Endothelial cell of umbilical vein (primary cell): ENCODE measurements around the gene NRG3.

Experiments used
- EZH2 ChIP-seq: IDR thresholded peaks from 2 replicates; pipeline ENCODE4 v1.6.1; 2012; ENCODE audit warnings: borderline replicate concordance, low read depth, mild to moderate bottlenecking, moderate library complexity, low read length, inconsistent platforms; ENCODE audit not compliant: severe bottlenecking
- FOS ChIP-seq: IDR thresholded peaks from 2 replicates; pipeline ENCODE4 v1.6.1; 2011; ENCODE audit warnings: mild to moderate bottlenecking, low read length, moderate library complexity, borderline replicate concordance; ENCODE audit not compliant: insufficient read depth
- JUN ChIP-seq: IDR thresholded peaks from 2 replicates; pipeline ENCODE4 v1.6.1; 2011; ENCODE audit warnings: borderline replicate concordance, low read depth; ENCODE audit not compliant: insufficient read length, insufficient read depth
- POLR2A ChIP-seq: IDR thresholded peaks from 2 replicates; pipeline ENCODE4 v1.6.1; 2012; ENCODE audit warnings: low read depth, mild to moderate bottlenecking, control low read depth, low read length
- POLR2AphosphoS5 ChIP-seq: IDR thresholded peaks from 2 replicates; pipeline ENCODE4 v1.6.1; 2012; ENCODE audit warnings: low read depth, mild to moderate bottlenecking, control low read depth, low read length, moderate library complexity; ENCODE audit not compliant: insufficient read depth
- TF ChIP-seq, protein P1 (sequence below), 2 donors: IDR thresholded peaks; 1 replicate in 1 of 2; 2 replicates in 1 of 2; pipeline ENCODE4 v1.5.1; 2011; ENCODE audit warnings: low read length in 2 of 2, mild to moderate bottlenecking in 2 of 2, moderate library complexity in 2 of 2, control low read depth in 1 of 2, inconsistent platforms in 1 of 2, low read depth in 1 of 2; ENCODE audit not compliant: insufficient read depth in 1 of 2; ENCODE audit errors: extremely low read depth in 1 of 2
- TF ChIP-seq, protein P2 (sequence below): IDR thresholded peaks from 2 replicates; pipeline ENCODE4 v1.6.1; 2011; ENCODE audit not compliant: insufficient read depth, insufficient read length

DNA sequence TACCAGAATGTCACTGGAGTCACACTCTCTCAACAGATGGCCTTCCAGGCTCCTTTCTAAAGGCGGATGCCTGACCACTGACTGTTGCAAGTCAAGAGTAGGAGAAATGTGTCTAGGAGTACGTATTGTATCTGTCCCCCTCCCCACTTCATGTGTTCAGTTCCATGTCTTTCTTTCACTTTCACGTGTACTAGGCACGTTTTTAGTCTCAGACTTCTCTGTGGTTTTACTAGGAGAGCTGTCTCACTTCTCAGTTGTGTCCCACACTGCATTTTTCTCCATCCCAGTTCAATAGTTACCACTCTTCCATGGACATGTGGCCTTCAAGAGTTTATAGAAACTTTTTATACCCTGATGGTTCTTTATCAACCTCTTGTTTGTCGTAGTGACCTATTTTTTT is 893.0 kb downstream of the NRG3 start:
- no peak for TF ChIP-seq FOS
- TF ChIP-seq, protein P1, sequence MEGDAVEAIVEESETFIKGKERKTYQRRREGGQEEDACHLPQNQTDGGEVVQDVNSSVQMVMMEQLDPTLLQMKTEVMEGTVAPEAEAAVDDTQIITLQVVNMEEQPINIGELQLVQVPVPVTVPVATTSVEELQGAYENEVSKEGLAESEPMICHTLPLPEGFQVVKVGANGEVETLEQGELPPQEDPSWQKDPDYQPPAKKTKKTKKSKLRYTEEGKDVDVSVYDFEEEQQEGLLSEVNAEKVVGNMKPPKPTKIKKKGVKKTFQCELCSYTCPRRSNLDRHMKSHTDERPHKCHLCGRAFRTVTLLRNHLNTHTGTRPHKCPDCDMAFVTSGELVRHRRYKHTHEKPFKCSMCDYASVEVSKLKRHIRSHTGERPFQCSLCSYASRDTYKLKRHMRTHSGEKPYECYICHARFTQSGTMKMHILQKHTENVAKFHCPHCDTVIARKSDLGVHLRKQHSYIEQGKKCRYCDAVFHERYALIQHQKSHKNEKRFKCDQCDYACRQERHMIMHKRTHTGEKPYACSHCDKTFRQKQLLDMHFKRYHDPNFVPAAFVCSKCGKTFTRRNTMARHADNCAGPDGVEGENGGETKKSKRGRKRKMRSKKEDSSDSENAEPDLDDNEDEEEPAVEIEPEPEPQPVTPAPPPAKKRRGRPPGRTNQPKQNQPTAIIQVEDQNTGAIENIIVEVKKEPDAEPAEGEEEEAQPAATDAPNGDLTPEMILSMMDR (IDR thresholded peaks at IDR 0.05; ENCODE audit: extremely low read depth in 1 of 2, insufficient read depth in 1 of 2, low read depth in 1 of 2, low read length in 2 of 2), result no peak
- no peak for TF ChIP-seq POLR2A
- no peak for TF ChIP-seq POLR2AphosphoS5
- TF ChIP-seq, protein P2, sequence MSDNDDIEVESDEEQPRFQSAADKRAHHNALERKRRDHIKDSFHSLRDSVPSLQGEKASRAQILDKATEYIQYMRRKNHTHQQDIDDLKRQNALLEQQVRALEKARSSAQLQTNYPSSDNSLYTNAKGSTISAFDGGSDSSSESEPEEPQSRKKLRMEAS, result no peak
- TF ChIP-seq EZH2, result no peak
- TF ChIP-seq JUN, result no peak
